CD4-positive, alpha-beta T cell treated with Interleukin-10 for 1 hour (primary cell): ENCODE data around the gene PRDM16.

Experiments
- DNase-seq: peaks from one replicate; pipeline ENCODE4 v3.0.0-alpha.2; 2020

PRDM16 gene

GRCh38 chr1:3429766-3430165, 360.8 kb downstream of the PRDM16 start:
- DNase-seq, result no peak

GRCh38 chr1:3430406-3430805, 361.4 kb downstream of the PRDM16 start:
- no peak for DNase-seq

- DNase-seq, result no peak
Observed at GRCh38 chr1:3430820-3431219, 361.8 kb downstream of the PRDM16 start.

- no peak for DNase-seq
Observed at GRCh38 chr1:3431266-3431665, 362.3 kb downstream of the PRDM16 start.

- DNase-seq, result no peak
Observed at GRCh38 chr1:3431686-3432085, 362.7 kb downstream of the PRDM16 start.

- no peak for DNase-seq
Observed at GRCh38 chr1:3432306-3432705, 363.3 kb downstream of the PRDM16 start.

DNA sequence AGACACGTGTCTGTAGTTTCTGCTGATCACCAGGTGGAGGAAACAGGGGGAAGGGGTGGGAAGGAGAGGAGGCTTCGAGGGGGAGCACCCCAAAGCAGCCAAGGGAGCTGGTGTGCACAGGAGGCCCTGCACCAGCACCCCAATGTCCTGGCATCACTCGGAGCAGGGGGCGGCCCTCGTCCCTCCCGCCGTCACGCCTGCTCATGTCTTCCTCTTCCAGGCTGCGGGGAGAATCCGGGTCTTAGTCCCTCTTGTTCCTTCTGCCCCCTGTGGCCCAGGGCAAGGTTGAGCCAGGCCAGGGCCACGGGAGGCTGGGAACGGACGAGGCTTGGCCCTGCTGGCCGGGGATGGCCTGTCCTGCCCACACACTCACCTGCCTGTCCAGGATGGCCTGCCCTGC, 364.1 kb downstream of the PRDM16 start:
- DNase-seq, result no peak

GRCh38 chr1:3433596-3434320, 364.8 kb downstream of the PRDM16 start:
- DNase-seq, result no peak

DNA sequence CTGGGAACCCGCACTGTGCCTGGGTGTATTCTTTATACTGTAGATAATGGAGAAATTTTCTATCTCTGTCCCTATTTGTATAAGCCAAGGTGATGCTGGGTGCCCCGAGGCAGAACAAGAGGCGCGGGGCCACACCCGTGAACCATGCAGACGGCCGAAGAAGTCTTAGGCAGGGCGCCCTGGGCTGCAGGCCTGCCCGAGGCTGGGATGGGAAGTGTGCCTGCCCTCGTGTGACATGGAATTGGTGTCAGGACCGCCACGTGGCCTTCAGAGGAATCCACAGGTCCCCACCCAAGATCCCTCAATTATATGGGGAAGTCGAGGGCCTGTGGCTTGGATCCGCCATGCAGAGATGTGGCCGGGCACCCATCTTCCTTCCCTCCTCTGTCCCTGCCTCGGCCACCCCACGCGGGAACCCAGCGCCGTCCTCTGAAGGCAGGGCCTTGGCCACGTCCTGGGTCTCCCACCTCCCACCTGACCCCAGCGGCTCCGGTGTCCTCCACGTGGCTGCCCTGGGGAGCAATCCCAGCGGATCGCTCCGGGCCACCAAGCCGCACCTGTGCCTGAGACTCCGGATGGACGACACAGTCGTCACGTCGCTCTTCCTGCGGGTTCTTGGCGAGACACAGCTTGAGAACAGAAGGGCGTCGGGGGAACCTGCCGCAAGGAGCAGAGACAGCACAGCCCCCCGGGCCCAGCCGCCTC, 365.6 kb downstream of the PRDM16 start:
- no peak for DNase-seq

DNA sequence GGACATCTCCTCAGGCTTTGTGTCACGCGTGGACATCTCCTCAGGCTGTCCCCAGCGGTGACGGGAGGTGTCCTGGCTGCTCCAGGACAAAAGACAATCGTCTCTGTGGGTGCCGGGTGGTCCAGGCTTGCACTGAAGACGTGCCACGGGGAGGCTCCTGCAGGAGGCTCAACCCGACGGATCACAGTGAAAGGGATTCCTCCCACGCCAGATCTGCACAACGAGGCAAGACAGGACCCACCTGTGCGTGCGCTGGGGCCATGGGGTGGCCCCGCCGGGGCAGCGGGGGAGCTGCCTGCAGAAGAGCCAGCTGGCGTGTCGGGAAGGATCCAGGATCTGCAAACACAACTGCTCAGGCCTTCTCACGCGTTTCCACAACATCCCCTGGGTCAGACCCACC, 366.7 kb downstream of the PRDM16 start:
- DNase-seq, result no peak

GRCh38 chr1:3436451-3436850, 367.4 kb downstream of the PRDM16 start:
- DNase-seq, result no peak

- no peak for DNase-seq
Observed at GRCh38 chr1:3436901-3437300, 367.9 kb downstream of the PRDM16 start.

DNA sequence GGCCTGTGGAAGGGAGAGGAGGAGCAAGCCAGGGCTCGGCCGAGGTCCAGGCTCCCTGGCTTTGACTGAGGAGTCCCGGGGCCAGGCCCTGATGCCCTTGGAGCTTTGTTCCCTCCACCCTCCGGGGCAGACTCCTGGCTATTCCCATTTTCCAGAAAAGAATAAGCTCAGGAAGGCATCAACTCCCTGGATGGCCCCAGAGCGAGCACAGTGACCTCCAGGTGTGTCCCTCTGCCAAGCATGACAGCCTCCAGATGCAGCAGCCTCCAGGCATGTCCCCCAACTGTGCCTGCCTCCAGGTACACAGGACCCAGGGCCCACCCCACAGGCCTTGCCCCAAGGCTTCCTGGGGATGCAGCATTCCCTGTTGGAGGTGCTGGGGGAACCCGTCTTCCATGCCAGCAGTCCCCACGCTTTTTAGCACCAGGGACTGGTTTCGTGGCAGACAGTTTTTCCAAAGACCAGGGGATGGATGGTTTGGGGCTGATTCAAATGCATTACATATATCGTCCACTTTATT, 369.7 kb downstream of the PRDM16 start:
- DNase-seq, result no peak

- DNase-seq, result no peak
Observed at GRCh38 chr1:3439346-3440299, 370.6 kb downstream of the PRDM16 start.

GRCh38 chr1:3440300-3440681, 371.3 kb downstream of the PRDM16 start:
- DNase-seq, result no peak

GRCh38 chr1:3440711-3441409, 371.9 kb downstream of the PRDM16 start:
- no peak for DNase-seq

GRCh38 chr1:3441410-3441847, 372.4 kb downstream of the PRDM16 start:
- DNase-seq, result no peak

GRCh38 chr1:3441880-3442279, 372.9 kb downstream of the PRDM16 start:
- DNase-seq, result no peak

GRCh38 chr1:3442331-3442730, 373.3 kb downstream of the PRDM16 start:
- DNase-seq, result no peak

DNA sequence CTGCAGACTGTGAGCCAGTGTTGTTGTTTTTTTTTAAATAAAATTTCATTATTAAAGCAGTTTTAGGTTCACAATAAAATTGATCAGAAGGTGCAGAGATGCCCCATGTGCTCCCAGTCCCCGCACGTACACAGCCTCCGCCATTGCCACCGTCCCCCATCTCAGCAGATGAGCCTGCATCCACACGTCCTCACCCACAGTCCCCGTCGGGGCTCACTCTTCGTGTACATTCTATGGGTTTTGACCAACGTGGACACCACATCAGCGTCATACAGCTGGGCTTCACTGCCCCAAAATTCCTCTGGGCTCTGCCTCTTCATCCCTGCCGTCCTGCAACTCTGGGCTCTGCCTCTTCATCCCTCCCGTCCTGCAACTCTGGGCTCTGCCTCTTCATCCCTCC, 373.9 kb downstream of the PRDM16 start:
- DNase-seq, result no peak

DNA sequence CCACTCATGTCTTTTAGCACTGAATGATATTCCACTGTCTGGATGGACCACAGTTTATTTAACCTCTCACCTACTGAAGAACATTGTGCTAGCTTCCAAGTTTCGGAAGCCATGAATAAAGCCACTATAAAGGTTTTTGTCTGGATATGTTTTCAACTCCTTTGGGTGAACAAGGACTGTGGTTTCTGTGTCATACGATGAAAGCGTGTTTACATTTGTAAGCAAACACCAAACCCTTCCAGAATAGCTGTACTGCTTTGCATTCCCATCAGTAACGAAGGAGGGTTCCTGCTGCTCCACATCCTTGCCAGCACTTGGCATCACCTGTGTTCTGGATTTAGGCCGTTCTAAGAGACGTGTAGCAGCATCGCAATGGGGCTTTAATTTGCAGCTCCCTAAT, 374.8 kb downstream of the PRDM16 start:
- DNase-seq, result no peak

DNA sequence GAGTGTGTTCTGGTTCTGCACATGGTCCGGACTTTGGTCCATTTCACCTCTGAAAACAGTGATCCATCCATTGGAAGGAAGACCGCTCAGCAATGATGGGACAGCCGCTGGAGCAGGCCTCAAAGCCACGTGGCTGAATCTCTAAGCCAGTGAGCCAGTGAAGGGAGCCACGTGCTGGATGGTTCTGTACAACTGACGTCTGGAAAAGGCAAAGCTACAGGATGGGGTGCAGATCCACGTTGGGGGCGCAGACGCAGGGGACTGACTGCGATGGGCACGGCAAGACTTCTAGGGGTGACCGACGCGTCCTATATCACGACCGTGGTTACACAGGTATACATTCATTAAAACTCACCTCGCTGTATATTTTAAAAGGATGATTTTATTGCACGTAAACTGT, 375.3 kb downstream of the PRDM16 start:
- no peak for DNase-seq

DNA sequence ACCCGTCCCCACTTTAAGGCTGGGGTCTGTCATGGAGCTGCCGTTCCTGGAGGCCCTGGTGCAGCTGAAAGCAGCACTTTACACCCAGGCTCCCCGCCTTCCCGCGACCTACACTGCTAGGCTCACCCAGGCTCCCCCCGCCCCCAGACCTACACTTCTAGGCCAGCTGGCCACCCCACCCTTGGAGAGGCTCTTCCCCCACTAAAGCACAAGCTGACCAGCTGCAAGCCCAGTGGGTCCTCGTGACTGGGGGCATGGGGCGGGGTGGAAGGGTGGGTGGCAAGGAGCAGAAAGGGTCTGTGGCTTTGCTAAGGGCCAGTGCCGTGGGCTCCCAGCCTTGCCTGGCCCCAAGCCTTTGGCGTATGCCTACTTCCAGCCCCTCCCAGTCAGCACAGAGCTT, 375.7 kb downstream of the PRDM16 start:
- no peak for DNase-seq
